Measurements from ENCODE around the gene TESK2.
"Not testable (repeated sequence)": the region's sequence is repeated elsewhere in the genome, so short reads cannot be mapped to it uniquely, and the experiment has no call there.

The TESK2 gene

DNA sequence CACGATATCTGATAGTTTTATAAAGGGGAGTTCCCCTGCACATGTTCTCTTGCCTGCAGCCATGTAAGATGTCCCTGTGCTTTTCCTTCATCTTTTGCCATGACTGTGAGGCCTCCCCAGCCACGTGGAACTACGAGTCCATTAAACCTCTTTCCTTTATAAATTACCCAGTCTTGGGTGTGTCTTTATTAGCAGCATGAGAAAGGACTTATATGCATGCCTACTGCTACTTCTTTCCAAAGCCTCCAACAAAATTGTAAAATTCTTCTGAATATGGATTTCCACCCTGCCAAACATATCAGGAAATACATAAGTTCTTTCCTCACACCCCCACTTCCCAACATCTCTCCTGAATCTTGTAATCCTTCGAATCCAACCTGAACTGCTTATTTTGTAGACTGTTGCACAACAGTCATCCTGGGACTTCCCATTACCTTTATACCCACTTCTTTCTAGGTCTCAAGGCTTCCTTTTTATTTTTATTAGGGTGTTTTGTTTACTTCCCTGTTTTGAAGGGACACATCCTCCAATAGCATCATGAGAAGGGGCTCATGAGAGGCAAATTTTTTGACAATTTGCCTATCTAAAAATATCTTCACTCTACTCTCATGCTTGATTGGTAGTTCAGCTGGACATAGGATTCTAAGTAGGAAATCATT lies 83.2 kb downstream of the TESK2 start:
- no peak for FAIRE-seq

- FAIRE-seq: no peak
Measured at GRCh38 chr1:45405636-45406035, 85.3 kb downstream of the TESK2 start.

- FAIRE-seq: no peak
Measured at GRCh38 chr1:45403718-45404117, 87.2 kb downstream of the TESK2 start.

GRCh38 chr1:45403298-45403697 lies 87.7 kb downstream of the TESK2 start:
- no peak for FAIRE-seq

DNA sequence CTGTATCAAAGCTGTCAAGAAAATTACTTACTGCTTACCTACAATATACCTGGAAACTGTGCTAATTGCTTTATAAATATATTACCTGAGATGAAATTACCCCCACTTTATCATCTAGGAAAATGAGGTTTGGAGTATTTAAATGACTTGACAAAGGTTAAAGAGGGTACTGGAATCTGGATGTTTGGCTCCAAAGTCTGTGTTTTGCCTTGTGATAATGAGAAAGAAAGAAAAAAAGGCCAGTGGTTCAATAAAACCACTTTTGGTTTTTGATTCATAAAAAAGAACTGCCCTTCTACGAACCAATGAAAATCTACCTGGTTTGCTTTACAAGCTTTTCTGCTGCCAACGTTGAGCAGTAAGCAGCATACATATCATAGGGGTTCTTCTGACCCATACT lies 89.4 kb downstream of the TESK2 start:
- FAIRE-seq: no peak

- FAIRE-seq: no peak
Measured at GRCh38 chr1:45400049-45400448, 90.9 kb downstream of the TESK2 start.

- FAIRE-seq: no peak
Measured at GRCh38 chr1:45397285-45397684, 93.7 kb downstream of the TESK2 start.

- FAIRE-seq: no peak
Measured at GRCh38 chr1:45395582-45395981, 95.4 kb downstream of the TESK2 start.

GRCh38 chr1:45395051-45395450 lies 95.9 kb downstream of the TESK2 start:
- FAIRE-seq: no peak

DNA sequence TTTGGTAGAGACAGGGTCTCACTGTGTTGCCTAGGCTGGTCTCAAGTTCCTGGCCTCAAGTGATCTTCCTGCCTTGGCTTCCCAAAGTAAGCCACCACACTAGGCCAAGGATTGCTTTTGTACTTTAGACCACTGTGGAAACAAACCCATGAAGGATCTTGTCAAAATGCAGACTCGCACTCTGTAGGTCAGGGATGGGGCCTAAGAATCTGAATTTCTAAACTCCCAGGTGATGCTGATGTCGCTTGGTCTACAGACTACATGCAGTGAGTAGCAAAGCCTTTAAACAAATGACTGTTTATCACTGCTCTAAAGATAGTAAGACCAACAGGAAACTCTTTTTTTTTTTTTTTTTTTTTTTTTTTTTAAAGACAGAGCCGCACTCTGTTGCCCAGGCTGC lies 96.6 kb downstream of the TESK2 start:
- FAIRE-seq: no peak

DNA sequence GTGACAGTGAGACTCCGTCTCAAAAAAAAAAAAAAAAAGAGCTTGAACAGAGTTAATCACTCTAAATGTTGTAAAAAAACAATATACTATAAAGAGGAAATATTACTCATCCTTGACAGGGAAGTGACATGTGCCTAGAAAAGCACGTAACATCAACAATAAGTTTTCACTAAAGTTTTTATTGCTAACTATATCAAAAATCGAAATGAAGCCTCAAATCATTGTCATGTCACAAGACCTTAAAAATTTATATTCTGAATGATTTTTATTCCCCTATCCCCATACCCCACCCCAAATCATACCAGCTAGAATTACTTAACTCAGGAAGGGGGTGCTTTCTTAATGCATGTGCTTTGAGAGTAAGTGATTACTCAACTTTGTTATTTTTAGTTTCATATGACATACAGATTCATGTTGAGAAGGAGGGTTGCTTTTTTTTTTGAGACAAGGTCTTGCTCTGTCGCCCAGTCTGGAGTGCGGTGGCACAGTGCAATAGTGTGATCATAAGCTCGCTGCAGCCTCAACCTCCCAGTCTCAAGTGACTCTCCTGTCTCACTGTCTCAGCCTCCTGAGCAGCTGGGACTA lies 97.2 kb downstream of the TESK2 start:
- no peak for FAIRE-seq

DNA sequence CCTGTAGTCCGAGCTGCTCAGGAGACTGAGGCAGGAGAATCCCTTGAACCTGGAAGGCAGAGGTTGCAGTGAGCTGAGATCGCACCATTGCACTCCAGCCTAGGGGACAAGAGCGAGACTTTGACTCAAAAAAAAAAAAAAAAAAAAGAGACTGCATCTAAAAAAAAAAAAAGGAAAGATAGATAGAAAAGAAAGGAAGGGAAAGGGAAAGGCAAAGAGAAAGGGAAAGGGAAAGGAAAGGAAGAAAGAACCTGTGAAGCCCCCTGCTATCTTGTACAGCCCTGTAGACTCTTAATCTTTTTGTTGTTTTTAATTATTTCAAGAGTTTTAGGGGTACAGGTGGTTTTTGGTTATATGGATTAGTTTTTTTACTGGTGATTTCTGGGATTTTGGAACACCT lies 104.7 kb downstream of the TESK2 start:
- no peak for FAIRE-seq

GRCh38 chr1:45385302-45385701 lies 105.7 kb downstream of the TESK2 start:
- no peak for FAIRE-seq

GRCh38 chr1:45384213-45384612 lies 106.8 kb downstream of the TESK2 start:
- not testable (repeated sequence) for FAIRE-seq

GRCh38 chr1:45383191-45383590 lies 107.8 kb downstream of the TESK2 start:
- no peak for FAIRE-seq

DNA sequence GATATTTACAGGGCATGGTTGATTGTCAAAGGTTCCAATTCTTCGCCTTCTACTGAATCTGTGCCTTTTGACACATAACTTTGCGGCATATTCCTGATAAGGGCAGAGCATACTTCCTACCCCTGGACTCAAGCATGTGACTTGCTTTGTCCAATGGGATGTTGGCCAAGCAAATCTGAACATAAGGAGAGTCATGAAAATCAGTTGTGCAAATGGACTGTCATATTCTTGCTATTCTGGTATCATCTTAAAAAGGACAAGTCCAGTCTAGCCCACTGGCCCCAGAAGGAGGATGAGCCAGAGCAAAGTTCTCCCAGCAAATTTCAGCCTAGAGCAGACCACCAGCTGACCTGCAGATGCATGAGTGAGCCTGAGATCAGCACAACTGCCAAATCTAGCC lies 109.7 kb downstream of the TESK2 start:
- FAIRE-seq: no peak

DNA sequence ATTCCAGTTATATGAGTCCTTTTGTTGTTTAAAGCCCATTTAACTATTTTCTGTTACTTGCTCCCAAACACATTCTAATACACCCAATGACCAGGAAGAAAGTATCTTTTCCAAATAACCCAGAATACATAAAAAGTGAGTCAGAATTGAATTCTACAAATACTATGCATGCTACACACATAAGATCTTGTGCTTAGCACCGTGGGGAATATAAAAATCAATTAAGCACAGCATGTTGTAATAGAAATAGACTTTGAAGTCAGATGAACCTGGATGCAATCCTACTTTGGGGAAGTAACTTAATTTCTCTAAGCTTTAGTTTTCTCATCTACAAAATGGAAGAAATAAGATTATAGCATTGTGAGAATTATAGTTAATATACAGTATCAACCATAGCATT lies 110.2 kb downstream of the TESK2 start:
- FAIRE-seq: no peak

DNA sequence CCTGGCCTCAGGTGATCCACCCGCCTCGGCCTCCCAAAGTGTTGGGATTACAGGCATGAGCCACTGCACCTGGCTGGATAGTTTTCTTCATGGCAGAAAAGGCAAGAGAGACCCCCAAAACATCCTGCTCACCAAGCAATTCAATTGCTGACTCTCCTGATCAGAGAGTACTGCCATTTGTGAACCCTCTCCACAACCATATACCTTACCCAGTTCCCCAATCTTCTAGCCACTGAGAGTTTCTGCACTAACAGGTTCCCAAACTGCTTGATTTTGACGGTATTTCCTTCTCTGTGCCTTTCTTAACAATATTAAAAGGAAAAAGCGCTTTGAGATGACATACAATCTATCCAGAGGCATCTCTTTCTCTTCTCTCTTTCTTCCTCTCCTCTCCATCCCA lies 110.8 kb downstream of the TESK2 start:
- FAIRE-seq: no peak

- FAIRE-seq: no peak
Measured at GRCh38 chr1:45379524-45379923, 111.4 kb downstream of the TESK2 start.

DNA sequence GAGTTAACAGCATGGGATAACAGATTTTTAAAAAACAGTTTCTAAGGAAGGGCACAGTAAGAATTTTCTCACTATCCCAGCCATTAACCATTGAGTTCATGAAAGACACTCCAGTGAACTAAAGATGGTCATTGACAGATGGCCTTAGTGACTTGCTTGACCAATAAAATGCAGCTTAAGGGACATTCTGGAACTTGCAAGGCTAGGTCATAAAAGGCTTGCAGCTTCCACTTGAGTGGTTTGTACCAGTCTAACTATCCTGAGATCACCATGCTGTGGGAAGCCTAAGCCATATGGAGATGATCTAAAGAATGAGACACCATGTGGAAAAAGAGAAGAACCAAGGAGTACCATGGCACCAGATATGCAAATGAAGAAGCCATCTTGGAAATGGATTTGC lies 112.8 kb downstream of the TESK2 start:
- FAIRE-seq: no peak

GRCh38 chr1:45375104-45376090 lies 115.6 kb downstream of the TESK2 start:
- FAIRE-seq: no peak

- FAIRE-seq: no peak
Measured at GRCh38 chr1:45373573-45373972, 117.4 kb downstream of the TESK2 start.

- no peak for FAIRE-seq
Measured at GRCh38 chr1:45370575-45370974, 120.4 kb downstream of the TESK2 start.

GRCh38 chr1:45365051-45365450 lies 125.9 kb downstream of the TESK2 start:
- no peak for FAIRE-seq

Measured in G401.6 (cell line).